ENCODE results near the gene PRKCB. TPM values are rescaled to one million over a fixed set of nuclear protein-coding genes. Genes with fewer than 3 reads are reported as not detected.

The PRKCB gene
- total RNA-seq, 1 donor from 2014 or later: 28.7 TPM

DNA sequence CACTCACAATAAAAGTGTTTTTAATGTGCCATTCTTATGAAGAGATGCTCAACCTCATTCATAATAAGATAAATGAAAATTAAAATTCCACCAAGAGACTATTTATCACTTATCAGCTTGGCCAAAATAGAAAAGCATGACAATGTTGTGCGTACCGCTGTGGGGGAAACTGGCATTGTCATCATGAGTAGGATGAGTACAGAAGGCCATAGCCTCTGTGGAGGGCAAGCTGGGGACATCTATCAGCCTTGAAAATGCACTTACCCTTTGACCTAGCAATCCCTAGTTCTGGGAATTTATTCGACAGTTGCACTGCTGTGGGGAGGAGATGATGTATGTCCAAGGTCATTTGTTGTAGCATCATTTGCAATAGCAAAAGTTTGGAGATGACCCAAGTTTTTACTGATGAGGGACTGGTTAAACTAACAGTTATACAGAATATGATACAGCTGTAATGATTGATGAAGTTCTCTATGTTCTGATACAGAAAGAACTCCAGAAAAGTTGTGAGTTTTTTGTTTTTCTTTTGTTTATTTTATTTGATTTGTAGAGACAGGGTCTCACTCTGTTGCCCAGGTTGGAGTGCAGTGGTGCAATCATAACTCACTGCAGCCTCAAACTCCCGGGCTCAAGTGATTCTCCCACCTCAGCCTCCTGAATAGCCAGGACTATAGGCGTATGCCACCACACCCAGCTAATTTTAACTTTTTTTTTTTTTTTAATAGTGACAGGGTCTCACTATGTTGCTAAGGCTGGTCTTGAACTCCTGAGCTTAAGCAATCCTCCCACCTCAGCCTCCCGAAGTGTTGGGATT is 13.7 kb upstream of the PRKCB start:
- Mint-ChIP-seq H3K4me1 (ENCODE audit: unreplicated experiment) (peaks cover 11% of the 10 kb centered on the region), H3K4me3 (ENCODE audit: unreplicated experiment) (no peak overlapping the region), H3K9me3 (ENCODE audit: unreplicated experiment) (no peaks in the 10 kb centered on the region), H3K27me3 (ENCODE audit: unreplicated experiment) (peaks cover 3% of the 10 kb centered on the region), H3K36me3 (ENCODE audit: low read depth, unreplicated experiment) (peaks cover 2% of the 10 kb centered on the region), H3K27ac (ENCODE audit: unreplicated experiment) (no peak overlapping the region)
- TF ChIP-seq, protein P1, sequence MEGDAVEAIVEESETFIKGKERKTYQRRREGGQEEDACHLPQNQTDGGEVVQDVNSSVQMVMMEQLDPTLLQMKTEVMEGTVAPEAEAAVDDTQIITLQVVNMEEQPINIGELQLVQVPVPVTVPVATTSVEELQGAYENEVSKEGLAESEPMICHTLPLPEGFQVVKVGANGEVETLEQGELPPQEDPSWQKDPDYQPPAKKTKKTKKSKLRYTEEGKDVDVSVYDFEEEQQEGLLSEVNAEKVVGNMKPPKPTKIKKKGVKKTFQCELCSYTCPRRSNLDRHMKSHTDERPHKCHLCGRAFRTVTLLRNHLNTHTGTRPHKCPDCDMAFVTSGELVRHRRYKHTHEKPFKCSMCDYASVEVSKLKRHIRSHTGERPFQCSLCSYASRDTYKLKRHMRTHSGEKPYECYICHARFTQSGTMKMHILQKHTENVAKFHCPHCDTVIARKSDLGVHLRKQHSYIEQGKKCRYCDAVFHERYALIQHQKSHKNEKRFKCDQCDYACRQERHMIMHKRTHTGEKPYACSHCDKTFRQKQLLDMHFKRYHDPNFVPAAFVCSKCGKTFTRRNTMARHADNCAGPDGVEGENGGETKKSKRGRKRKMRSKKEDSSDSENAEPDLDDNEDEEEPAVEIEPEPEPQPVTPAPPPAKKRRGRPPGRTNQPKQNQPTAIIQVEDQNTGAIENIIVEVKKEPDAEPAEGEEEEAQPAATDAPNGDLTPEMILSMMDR (IDR thresholded peaks at IDR 0.05; ENCODE audit: unreplicated experiment): no peak
- no peak for DNase-seq (ENCODE audit: low spot score)

- Mint-ChIP-seq H3K27ac (ENCODE audit: unreplicated experiment) (no peak overlapping the region), H3K4me1 (ENCODE audit: unreplicated experiment) (peaks cover 14% of the 10 kb centered on the region), H3K27me3 (ENCODE audit: unreplicated experiment) (peaks cover 3% of the 10 kb centered on the region), H3K36me3 (ENCODE audit: low read depth, unreplicated experiment) (peaks cover 2% of the 10 kb centered on the region), H3K9me3 (ENCODE audit: unreplicated experiment) (no peaks in the 10 kb centered on the region), H3K4me3 (ENCODE audit: unreplicated experiment) (no peak overlapping the region)
- TF ChIP-seq, protein P1 (IDR thresholded peaks at IDR 0.05; ENCODE audit: unreplicated experiment): no peak
- no peak for DNase-seq (ENCODE audit: low spot score)
These were observed 12.1 kb upstream of the PRKCB start for GRCh38 chr16:23823475-23824384.

- H3K27me3 Mint-ChIP-seq (ENCODE audit: unreplicated experiment): peaks cover 3% of the 10 kb centered on the region
- no peak overlapping the region for H3K27ac Mint-ChIP-seq (ENCODE audit: unreplicated experiment)
- no peaks in the 10 kb centered on the region for H3K9me3 Mint-ChIP-seq (ENCODE audit: unreplicated experiment)
- H3K4me1 Mint-ChIP-seq (ENCODE audit: unreplicated experiment): peaks cover 14% of the 10 kb centered on the region
- H3K4me3 Mint-ChIP-seq (ENCODE audit: unreplicated experiment): no peak overlapping the region
- DNase-seq (ENCODE audit: low spot score): no peak
- TF ChIP-seq, protein P1 (IDR thresholded peaks at IDR 0.05; ENCODE audit: unreplicated experiment): no peak
- H3K36me3 Mint-ChIP-seq (ENCODE audit: low read depth, unreplicated experiment): peaks cover 2% of the 10 kb centered on the region
These were observed 10.9 kb upstream of the PRKCB start for GRCh38 chr16:23824909-23825308.

- H3K4me1 Mint-ChIP-seq (ENCODE audit: unreplicated experiment): peaks cover 14% of the 10 kb centered on the region
- TF ChIP-seq, protein P1 (IDR thresholded peaks at IDR 0.05; ENCODE audit: unreplicated experiment): no peak
- DNase-seq (ENCODE audit: low spot score): no peak
- H3K27me3 Mint-ChIP-seq (ENCODE audit: unreplicated experiment): peaks cover 3% of the 10 kb centered on the region
- no peak overlapping the region for H3K4me3 Mint-ChIP-seq (ENCODE audit: unreplicated experiment)
- H3K9me3 Mint-ChIP-seq (ENCODE audit: unreplicated experiment): peaks cover 5% of the 10 kb centered on the region
- peaks cover 2% of the 10 kb centered on the region for H3K36me3 Mint-ChIP-seq (ENCODE audit: low read depth, unreplicated experiment)
- H3K27ac Mint-ChIP-seq (ENCODE audit: unreplicated experiment): peak overlapping the region; percentile 37
These were observed 9.2 kb upstream of the PRKCB start for GRCh38 chr16:23826528-23827045.
